Measurements from ENCODE around the gene INTS6L. TPM values are rescaled to one million over a fixed set of nuclear protein-coding genes. Genes with fewer than 3 reads are reported as not detected.

INTS6L gene
- polyA plus RNA-seq, 1 donor from 2014 or later: 57.1 TPM

- H2AFZ ChIP-seq (ENCODE audit: low read depth, low read length): no peak overlapping the region
- no peaks in the 10 kb centered on the region for H3K36me3 ChIP-seq (ENCODE audit: insufficient read depth, low read length)
- no peak overlapping the region for H3K27ac ChIP-seq (ENCODE audit: low read length)
- no peaks in the 10 kb centered on the region for H3F3A ChIP-seq (ENCODE audit: insufficient read depth, low read length, poor library complexity, severe bottlenecking)
- H3K9me3 ChIP-seq (ENCODE audit: low read length): no peaks in the 10 kb centered on the region
- TF ChIP-seq EZH2 (IDR thresholded peaks at IDR 0.05; ENCODE audit: borderline replicate concordance, insufficient read depth, low read length, poor library complexity, severe bottlenecking) (no peak), SMC3 (conservative IDR thresholded peaks at IDR 0.05; ENCODE audit: poor library complexity) (no peak), RAD21 (conservative IDR thresholded peaks at IDR 0.05) (no peak), POLR2AphosphoS5 (IDR thresholded peaks at IDR 0.05) (no peak), TAF1 (IDR thresholded peaks at IDR 0.05; ENCODE audit: low read depth) (no peak)
- TF ChIP-seq, protein P1, sequence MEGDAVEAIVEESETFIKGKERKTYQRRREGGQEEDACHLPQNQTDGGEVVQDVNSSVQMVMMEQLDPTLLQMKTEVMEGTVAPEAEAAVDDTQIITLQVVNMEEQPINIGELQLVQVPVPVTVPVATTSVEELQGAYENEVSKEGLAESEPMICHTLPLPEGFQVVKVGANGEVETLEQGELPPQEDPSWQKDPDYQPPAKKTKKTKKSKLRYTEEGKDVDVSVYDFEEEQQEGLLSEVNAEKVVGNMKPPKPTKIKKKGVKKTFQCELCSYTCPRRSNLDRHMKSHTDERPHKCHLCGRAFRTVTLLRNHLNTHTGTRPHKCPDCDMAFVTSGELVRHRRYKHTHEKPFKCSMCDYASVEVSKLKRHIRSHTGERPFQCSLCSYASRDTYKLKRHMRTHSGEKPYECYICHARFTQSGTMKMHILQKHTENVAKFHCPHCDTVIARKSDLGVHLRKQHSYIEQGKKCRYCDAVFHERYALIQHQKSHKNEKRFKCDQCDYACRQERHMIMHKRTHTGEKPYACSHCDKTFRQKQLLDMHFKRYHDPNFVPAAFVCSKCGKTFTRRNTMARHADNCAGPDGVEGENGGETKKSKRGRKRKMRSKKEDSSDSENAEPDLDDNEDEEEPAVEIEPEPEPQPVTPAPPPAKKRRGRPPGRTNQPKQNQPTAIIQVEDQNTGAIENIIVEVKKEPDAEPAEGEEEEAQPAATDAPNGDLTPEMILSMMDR (IDR thresholded peaks at IDR 0.05; ENCODE audit: poor library complexity, severe bottlenecking): no peak
- no peak overlapping the region for H3K4me2 ChIP-seq (ENCODE audit: low read length)
- no peak overlapping the region for H3K9ac ChIP-seq (ENCODE audit: low read length)
- no peaks in the 10 kb centered on the region for H4K20me1 ChIP-seq (ENCODE audit: insufficient read depth)
- no peak overlapping the region for H3K4me3 ChIP-seq (ENCODE audit: low read length)
- H3K79me2 ChIP-seq (replicated peaks; ENCODE audit: insufficient read depth, low read length): no peaks in the 10 kb centered on the region
- no peaks in the 10 kb centered on the region for H3K9me2 ChIP-seq (ENCODE audit: insufficient read depth, low read length)
- no peaks in the 10 kb centered on the region for H3K27me3 ChIP-seq (ENCODE audit: insufficient read depth, low read depth, low read length)
Measured at GRCh38 chrX:135549519-135549918, 29.1 kb downstream of the INTS6L start.

DNA sequence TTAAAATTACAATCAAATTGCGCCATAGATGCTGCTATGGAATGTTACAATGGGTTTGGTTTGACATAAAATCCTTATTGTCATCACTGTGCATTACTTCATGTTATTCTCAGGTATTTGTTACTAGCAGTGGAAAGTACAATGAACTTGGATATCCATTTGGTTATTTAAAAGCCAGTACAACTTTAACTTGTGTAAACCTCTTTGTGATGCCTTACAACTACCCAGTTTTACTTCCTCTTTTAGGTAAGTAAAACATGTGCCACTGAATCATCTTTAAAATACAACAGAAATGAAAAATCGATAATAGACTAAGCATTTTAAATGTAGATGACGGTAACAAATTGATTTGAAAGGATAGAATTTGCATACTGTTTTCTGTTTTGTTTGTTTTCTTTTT lies 35.6 kb downstream of the INTS6L start:
- Histone ChIP-seq H3K36me3 (ENCODE audit: insufficient read depth, low read length) (no peaks in the 10 kb centered on the region), H3K4me2 (ENCODE audit: low read length) (no peak overlapping the region), H3K27me3 (ENCODE audit: insufficient read depth, low read depth, low read length) (no peaks in the 10 kb centered on the region), H3F3A (ENCODE audit: insufficient read depth, low read length, poor library complexity, severe bottlenecking) (no peaks in the 10 kb centered on the region), H2AFZ (ENCODE audit: low read depth, low read length) (no peak overlapping the region), H3K9ac (ENCODE audit: low read length) (no peak overlapping the region), H3K79me2 (replicated peaks; ENCODE audit: insufficient read depth, low read length) (no peaks in the 10 kb centered on the region), H4K20me1 (ENCODE audit: insufficient read depth) (no peaks in the 10 kb centered on the region), H3K9me3 (ENCODE audit: low read length) (no peaks in the 10 kb centered on the region), H3K9me2 (ENCODE audit: insufficient read depth, low read length) (no peaks in the 10 kb centered on the region), H3K27ac (ENCODE audit: low read length) (no peak overlapping the region), H3K4me3 (ENCODE audit: low read length) (no peak overlapping the region)
- TF ChIP-seq, protein P2, sequence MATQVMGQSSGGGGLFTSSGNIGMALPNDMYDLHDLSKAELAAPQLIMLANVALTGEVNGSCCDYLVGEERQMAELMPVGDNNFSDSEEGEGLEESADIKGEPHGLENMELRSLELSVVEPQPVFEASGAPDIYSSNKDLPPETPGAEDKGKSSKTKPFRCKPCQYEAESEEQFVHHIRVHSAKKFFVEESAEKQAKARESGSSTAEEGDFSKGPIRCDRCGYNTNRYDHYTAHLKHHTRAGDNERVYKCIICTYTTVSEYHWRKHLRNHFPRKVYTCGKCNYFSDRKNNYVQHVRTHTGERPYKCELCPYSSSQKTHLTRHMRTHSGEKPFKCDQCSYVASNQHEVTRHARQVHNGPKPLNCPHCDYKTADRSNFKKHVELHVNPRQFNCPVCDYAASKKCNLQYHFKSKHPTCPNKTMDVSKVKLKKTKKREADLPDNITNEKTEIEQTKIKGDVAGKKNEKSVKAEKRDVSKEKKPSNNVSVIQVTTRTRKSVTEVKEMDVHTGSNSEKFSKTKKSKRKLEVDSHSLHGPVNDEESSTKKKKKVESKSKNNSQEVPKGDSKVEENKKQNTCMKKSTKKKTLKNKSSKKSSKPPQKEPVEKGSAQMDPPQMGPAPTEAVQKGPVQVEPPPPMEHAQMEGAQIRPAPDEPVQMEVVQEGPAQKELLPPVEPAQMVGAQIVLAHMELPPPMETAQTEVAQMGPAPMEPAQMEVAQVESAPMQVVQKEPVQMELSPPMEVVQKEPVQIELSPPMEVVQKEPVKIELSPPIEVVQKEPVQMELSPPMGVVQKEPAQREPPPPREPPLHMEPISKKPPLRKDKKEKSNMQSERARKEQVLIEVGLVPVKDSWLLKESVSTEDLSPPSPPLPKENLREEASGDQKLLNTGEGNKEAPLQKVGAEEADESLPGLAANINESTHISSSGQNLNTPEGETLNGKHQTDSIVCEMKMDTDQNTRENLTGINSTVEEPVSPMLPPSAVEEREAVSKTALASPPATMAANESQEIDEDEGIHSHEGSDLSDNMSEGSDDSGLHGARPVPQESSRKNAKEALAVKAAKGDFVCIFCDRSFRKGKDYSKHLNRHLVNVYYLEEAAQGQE (IDR thresholded peaks at IDR 0.05; ENCODE audit: borderline replicate concordance): no peak
- TF ChIP-seq, protein P1 (IDR thresholded peaks at IDR 0.05; ENCODE audit: poor library complexity, severe bottlenecking): no peak
- TF ChIP-seq MXI1 (conservative IDR thresholded peaks at IDR 0.05; ENCODE audit: poor library complexity, severe bottlenecking) (no peak), SMC3 (conservative IDR thresholded peaks at IDR 0.05; ENCODE audit: poor library complexity) (no peak), EZH2 (IDR thresholded peaks at IDR 0.05; ENCODE audit: borderline replicate concordance, insufficient read depth, low read length, poor library complexity, severe bottlenecking) (no peak), POLR2AphosphoS5 (IDR thresholded peaks at IDR 0.05) (no peak), EP300 (conservative IDR thresholded peaks at IDR 0.05; ENCODE audit: poor library complexity, severe bottlenecking) (no peak)

Data from neural cell (in vitro differentiated cells).